ENCODE measurements around the gene SNRNP48. TPM values are rescaled to one million over a fixed set of nuclear protein-coding genes. Genes with fewer than 3 reads are reported as not detected.

The SNRNP48 gene
- polyA plus RNA-seq, 1 donor (not counting 4 experiments of a cell fraction or from before 2014, with no cell fraction given), result 12.2 TPM

- dilution Hi-C loops (cut with MboI; ENCODE audit: extremely low pct_ligation_motif_present, low sequenced_read_pairs), result no loop called here
- peak overlapping the region; percentile 24 to 66 (median 60) for H3K4me3 ChIP-seq (ENCODE audit: control insufficient read depth in 2 of 3, extremely low read depth in 1 of 3, insufficient read depth in 2 of 3, low read depth in 1 of 3, low read length in 3 of 3)
- H2AFZ ChIP-seq (ENCODE audit: control insufficient read depth, low read length), result no peak overlapping the region
- FAIRE-seq, result peak; percentile 34
- H3K9me3 ChIP-seq (ENCODE audit: control insufficient read depth, low read depth, low read length), result no peaks in the 10 kb centered on the region
- H3K4me2 ChIP-seq (ENCODE audit: control insufficient read depth, extremely low read depth, insufficient read depth, low read depth, low read length), result peak overlapping the region; percentile 95
- peaks cover 1 to 26% of the 10 kb centered on the region in 2 experiments for H3K36me3 ChIP-seq (ENCODE audit: control insufficient read depth in 2 of 2, extremely low read depth in 1 of 2, insufficient read depth in 2 of 2, low read length in 2 of 2)
- H4K20me1 ChIP-seq (ENCODE audit: control insufficient read depth, extremely low read depth, insufficient read depth, low read length), result peaks cover 26% of the 10 kb centered on the region
- H3K27ac ChIP-seq (ENCODE audit: control insufficient read depth, insufficient read depth, low read length), result peak overlapping the region; percentile 97
- no peaks in the 10 kb centered on the region for H3K9me1 ChIP-seq (ENCODE audit: control insufficient read depth, extremely low read depth, insufficient read depth, low read length)
- peak overlapping the region; percentile 98 for H3K9ac ChIP-seq (ENCODE audit: control insufficient read depth, extremely low read depth, insufficient read depth, low read length)
- H3K27me3 ChIP-seq (ENCODE audit: control insufficient read depth, extremely low read depth, insufficient read depth, low read length), result no peaks in the 10 kb centered on the region
- DNase-seq (ENCODE audit: low read depth, low spot score), result no peak
- H3K79me2 ChIP-seq (ENCODE audit: control insufficient read depth, insufficient read depth, low read length), result peaks cover 89% of the 10 kb centered on the region
- TF ChIP-seq CTCF (optimal IDR thresholded peaks at IDR 0.05 in 1 of 3, IDR thresholded peaks at IDR 0.05 in 1 of 3, conservative IDR thresholded peaks at IDR 0.05 in 1 of 3; ENCODE audit: extremely low read depth in 1 of 3, insufficient read depth in 2 of 3, low read length in 3 of 3) (no peak), EZH2 (IDR thresholded peaks at IDR 0.05; ENCODE audit: low read length) (no peak)
- H3K4me1 ChIP-seq (ENCODE audit: control insufficient read depth, extremely low read depth, insufficient read depth, low read length), result peaks cover 62% of the 10 kb centered on the region
Measured at GRCh38 chr6:7546896-7547295, 43.1 kb upstream of the SNRNP48 start.

GRCh38 chr6:7547315-7547714 lies 42.7 kb upstream of the SNRNP48 start:
- Histone ChIP-seq H3K27ac (ENCODE audit: control insufficient read depth, insufficient read depth, low read length) (peak overlapping the region; percentile 97), H3K36me3 (ENCODE audit: control insufficient read depth in 2 of 2, extremely low read depth in 1 of 2, insufficient read depth in 2 of 2, low read length in 2 of 2) (peaks cover 1 to 26% of the 10 kb centered on the region in 2 experiments), H3K4me3 (ENCODE audit: control insufficient read depth in 2 of 3, extremely low read depth in 1 of 3, insufficient read depth in 2 of 3, low read depth in 1 of 3, low read length in 3 of 3) (peak overlapping the region; percentile 24 to 66 (median 60)), H3K79me2 (ENCODE audit: control insufficient read depth, insufficient read depth, low read length) (peaks cover 87% of the 10 kb centered on the region), H3K9ac (ENCODE audit: control insufficient read depth, extremely low read depth, insufficient read depth, low read length) (peak overlapping the region; percentile 98), H2AFZ (ENCODE audit: control insufficient read depth, low read length) (no peak overlapping the region), H3K27me3 (ENCODE audit: control insufficient read depth, extremely low read depth, insufficient read depth, low read length) (no peaks in the 10 kb centered on the region), H3K4me2 (ENCODE audit: control insufficient read depth, extremely low read depth, insufficient read depth, low read depth, low read length) (peak overlapping the region; percentile 95), H3K4me1 (ENCODE audit: control insufficient read depth, extremely low read depth, insufficient read depth, low read length) (peaks cover 66% of the 10 kb centered on the region), H4K20me1 (ENCODE audit: control insufficient read depth, extremely low read depth, insufficient read depth, low read length) (peaks cover 26% of the 10 kb centered on the region), H3K9me1 (ENCODE audit: control insufficient read depth, extremely low read depth, insufficient read depth, low read length) (no peaks in the 10 kb centered on the region), H3K9me3 (ENCODE audit: control insufficient read depth, low read depth, low read length) (no peaks in the 10 kb centered on the region)
- DNase-seq (ENCODE audit: low read depth, low spot score) (no peak), FAIRE-seq (peak; percentile 32)
- dilution Hi-C loops (cut with MboI; ENCODE audit: extremely low pct_ligation_motif_present, low sequenced_read_pairs), result no loop called here
- TF ChIP-seq CTCF (optimal IDR thresholded peaks at IDR 0.05 in 1 of 3, IDR thresholded peaks at IDR 0.05 in 1 of 3, conservative IDR thresholded peaks at IDR 0.05 in 1 of 3; ENCODE audit: extremely low read depth in 1 of 3, insufficient read depth in 2 of 3, low read length in 3 of 3) (no peak), EZH2 (IDR thresholded peaks at IDR 0.05; ENCODE audit: low read length) (no peak)
